ENCODE data around the gene ASB7.

ASB7 gene

GRCh38 chr15:100686021-100686724, 83.8 kb downstream of the ASB7 start:
- no peak for DNase-seq (ENCODE audit: low read depth in 2 of 2)

DNA sequence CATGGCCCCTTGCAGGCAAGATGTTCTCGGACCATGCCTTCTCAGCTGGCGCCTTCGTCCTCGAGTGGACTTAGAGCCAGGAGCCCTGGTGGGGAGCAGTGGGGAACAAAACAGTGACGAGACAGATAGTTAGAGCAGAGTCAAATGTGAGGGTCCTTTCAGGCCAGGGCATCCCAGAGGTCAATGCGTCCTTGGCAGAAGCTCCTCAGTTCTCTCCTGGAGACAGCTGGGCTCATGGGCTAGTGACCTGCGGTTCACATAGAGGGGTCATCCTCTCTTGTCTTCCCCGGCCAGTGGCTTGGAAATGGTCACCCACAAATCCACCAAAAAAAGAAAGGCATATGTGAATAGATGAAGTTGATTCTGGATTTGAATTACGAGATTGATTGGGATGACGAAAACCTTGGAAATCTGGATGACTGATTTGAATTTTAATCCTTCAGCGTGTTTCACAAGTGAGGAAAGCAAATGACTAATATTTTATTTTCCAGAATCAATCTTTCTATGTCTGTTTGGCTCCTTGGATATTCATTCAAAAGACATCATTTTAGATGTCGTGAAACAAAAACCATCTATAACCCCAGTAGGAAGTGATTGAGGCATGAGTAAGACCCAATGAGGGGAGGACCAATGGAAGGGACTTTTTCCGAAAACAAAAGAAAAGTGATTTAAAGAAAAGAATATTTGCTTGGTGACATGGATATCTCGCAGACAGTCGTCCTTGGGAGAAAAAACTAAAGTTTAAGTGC, 84.5 kb downstream of the ASB7 start:
- DNase-seq (ENCODE audit: low read depth in 2 of 2), result no peak

DNA sequence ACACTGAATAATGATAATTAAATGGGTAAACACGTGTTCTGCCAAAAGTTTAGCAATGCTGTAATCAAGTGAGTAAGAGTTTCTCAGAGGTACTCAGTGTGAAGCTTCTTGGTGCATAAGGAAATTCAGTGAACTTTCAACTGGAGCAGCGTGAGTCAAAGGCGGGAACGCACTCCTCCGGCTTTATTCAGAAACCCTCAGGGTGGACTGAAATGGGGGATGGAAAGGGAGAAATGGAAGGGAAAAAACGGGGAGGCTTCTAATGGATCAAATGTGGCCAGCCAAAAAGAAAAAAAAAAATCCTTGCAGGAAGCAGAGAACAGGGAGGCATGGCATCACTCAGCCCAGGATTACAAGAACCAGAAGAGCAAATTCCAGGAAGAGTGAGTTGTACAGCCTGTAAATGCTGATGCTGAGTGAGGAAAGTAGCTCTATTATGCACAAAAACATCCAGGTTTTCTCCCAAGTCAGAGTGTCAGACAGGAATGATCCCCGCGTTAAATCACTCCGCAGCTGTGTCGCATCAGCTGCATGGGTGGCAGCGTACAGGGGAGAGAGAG, 85.3 kb downstream of the ASB7 start:
- DNase-seq (ENCODE audit: low read depth in 2 of 2), result no peak

GRCh38 chr15:100688549-100689120, 86.2 kb downstream of the ASB7 start:
- no peak for DNase-seq (ENCODE audit: low read depth in 2 of 2)

GRCh38 chr15:100689131-100689899, 86.9 kb downstream of the ASB7 start:
- no peak for DNase-seq (ENCODE audit: low read depth in 2 of 2)

GRCh38 chr15:100690032-100690794, 87.8 kb downstream of the ASB7 start:
- DNase-seq (ENCODE audit: low read depth in 2 of 2), result no peak

DNA sequence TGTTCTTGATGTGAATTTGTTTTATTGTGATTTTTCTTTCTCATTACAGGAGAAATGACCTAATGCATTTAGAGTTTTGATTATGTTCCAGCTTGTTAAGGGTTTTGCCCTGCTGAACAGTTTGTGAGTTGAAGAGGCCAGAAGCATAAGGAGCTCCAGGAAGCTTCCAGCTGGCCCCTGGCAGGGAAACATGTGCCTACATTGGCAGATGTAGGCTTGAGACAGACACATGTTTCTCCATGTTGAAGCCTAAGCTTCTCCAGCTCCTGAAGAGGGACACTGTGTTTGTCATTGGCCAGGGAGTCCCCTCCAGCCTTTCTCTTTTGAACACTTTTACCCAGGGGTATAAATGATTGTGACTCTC, 88.4 kb downstream of the ASB7 start:
- no peak for DNase-seq (ENCODE audit: low read depth in 2 of 2)

DNA sequence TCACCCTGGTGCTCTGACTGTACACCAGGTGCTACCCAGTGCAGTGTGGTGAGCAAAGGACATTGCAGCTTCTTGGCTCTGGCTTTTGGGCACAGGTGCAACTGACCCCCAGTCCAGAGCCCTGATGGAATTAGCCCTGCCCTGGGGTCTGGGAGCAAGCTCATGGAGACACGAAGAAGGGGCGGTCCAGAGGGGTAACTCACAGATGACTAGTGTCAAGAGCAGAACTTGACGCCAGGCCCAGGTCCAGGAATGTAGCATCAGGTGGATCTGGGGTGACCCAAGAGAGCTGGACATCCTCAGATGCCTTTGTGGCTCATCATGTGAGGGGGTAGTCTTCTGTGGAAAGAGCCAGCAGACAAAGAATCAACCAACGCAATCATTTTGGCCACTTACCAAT, 88.9 kb downstream of the ASB7 start:
- no peak for DNase-seq (ENCODE audit: low read depth in 2 of 2)

- DNase-seq (ENCODE audit: low read depth in 2 of 2), result no peak
These were observed 89.9 kb downstream of the ASB7 start for GRCh38 chr15:100692246-100692645.

DNA sequence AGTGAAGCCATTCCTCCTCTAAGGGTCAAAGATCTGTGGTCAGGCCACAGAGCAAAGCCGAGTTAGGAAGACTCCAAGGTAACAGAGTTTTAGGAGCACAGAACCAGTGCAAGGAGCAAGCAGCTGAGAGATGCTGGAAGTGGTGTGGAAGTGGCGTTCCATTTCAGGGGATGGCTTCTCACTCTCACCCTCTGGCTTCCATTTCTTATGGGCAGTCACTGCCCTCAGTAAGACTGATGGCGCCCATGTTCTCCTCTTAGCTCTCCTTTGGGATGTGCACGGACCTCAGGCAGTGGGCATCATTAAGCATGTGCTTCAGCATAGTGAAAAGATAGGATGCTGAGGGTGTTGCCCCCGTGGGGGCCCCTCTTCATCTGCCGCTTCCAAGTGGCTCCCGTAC, 90.3 kb downstream of the ASB7 start:
- DNase-seq (ENCODE audit: low read depth in 2 of 2), result no peak

DNA sequence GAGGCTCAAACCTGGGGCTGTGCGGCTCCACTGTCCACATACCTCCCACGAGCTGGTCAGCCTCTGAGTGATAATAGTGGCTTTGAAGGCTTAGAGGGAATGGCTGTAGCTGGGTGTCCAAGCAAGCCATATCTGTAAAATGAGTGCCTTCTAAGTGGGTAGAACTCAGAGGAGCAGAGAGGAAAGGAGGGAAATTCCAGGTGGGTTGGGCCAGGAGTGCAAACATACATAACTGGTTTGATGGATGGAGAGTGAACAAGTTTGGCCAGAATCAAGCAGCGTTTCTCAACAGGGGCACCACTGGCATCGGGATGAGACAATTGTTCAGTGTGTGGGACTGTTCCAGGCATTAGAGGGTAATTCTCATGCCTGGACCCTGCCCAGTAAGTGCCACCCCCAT, 91.1 kb downstream of the ASB7 start:
- DNase-seq (ENCODE audit: low read depth in 2 of 2), result no peak

DNA sequence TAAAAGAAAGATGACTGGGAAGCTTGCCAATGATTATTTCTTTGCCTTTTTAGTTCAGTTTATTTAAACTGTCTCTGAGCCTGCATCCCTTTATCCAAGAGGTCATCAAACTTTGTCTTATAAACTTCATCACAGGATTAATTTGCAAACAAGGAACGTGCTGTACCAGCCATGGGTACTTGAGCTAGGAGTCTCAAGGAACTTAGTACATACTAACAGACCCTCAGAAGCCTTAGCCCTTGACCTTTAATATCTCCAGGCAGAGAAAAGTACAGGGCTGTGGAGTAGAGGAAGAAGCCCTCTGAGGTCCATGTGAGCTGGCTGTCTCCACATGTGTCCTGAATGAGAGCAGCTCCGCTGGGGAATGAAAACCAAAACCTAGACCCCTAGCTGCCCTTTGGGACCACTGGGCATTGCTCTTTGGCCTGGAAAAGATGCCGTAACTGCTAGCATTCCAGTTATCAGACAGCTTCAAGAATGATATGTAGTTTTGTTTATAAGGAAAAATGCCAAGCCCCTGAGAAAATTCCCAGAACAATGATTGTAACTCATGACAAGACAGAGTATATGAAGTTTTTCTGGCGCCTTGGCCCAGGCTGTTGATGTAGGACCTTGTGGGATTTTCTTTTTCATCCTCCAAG, 92.1 kb downstream of the ASB7 start:
- no peak for DNase-seq (ENCODE audit: low read depth in 2 of 2)

GRCh38 chr15:100695048-100695447, 92.7 kb downstream of the ASB7 start:
- DNase-seq (ENCODE audit: low read depth in 2 of 2), result no peak

GRCh38 chr15:100696452-100696851, 94.1 kb downstream of the ASB7 start:
- no peak for DNase-seq (ENCODE audit: low read depth in 2 of 2)

Data from stimulated activated CD8-positive, alpha-beta memory T cell treated with anti-CD3 and anti-CD28 coated beads, Interleukin-2, amount 100 ng/mL, for 48 hours (primary cell).